WTC11 (cell line): Measurements from ENCODE around the gene TUBA3C. TPM values are rescaled to one million over a fixed set of nuclear protein-coding genes. Genes with fewer than 3 reads are reported as not detected.

Experiments
- ATAC-seq: fragments of 200-7000 bp; cut with Tn5 transposase; 2 replicates; pipeline ENCODE4 v1.10.0; 2021; ENCODE audit warnings: mild to moderate bottlenecking, moderate library complexity
- CTCF ChIA-PET: fragments of 300-600 bp; sonication (Branson Sonifier 250); formaldehyde crosslinking; loops from one replicate; lab custom pipeline; 2021; ENCODE audit warnings: antibody characterized with exemption; lab: Charles Lee
- POLR2A ChIA-PET: fragments of 350-600 bp; sonication (Branson Sonifier 250); formaldehyde crosslinking; loops from one replicate; lab custom pipeline; 2021; ENCODE audit warnings: antibody characterized with exemption; lab: Charles Lee
- DNase-seq: peaks from one replicate; pipeline ENCODE4 v3.0.0; 2021; ENCODE audit warnings: low spot score
- H3K27ac Mint-ChIP-seq: 2 replicates; pipeline ENCODE4 v1.8.0; 2021; ENCODE audit warnings: mixed read lengths
- H3K27me3 Mint-ChIP-seq: 2 replicates; pipeline ENCODE4 v1.8.0; 2021; ENCODE audit warnings: low read depth, mild to moderate bottlenecking, moderate library complexity, mixed read lengths
- H3K36me3 Mint-ChIP-seq: 2 replicates; pipeline ENCODE4 v1.8.0; 2021; ENCODE audit warnings: mixed read lengths
- H3K4me1 Mint-ChIP-seq: 2 replicates; pipeline ENCODE4 v1.8.0; 2022; ENCODE audit warnings: mixed read lengths
- H3K4me3 Mint-ChIP-seq: 2 replicates; pipeline ENCODE4 v1.8.0; 2021; ENCODE audit warnings: mild to moderate bottlenecking, moderate library complexity, mixed read lengths
- H3K9me3 Mint-ChIP-seq: 2 replicates; pipeline ENCODE4 v1.8.0; 2021; ENCODE audit warnings: mixed read lengths
- AR ChIP-seq: fragments of 250-450 bp; sonication (Bioruptor Pico); IDR thresholded peaks from 2 replicates; pipeline ENCODE4 v1.9.0; 2021; ENCODE audit warnings: mild to moderate bottlenecking
- ATF1 ChIP-seq: sonication (generic); formaldehyde crosslinking; IDR thresholded peaks from 2 replicates; pipeline ENCODE4 v1.8.1; 2023; ENCODE audit warnings: mild to moderate bottlenecking, moderate library complexity, missing genetic modification reagents
- CREM ChIP-seq: sonication (generic); formaldehyde crosslinking; IDR thresholded peaks from 2 replicates; pipeline ENCODE4 v1.8.1; 2022; ENCODE audit warnings: mild to moderate bottlenecking, missing genetic modification reagents, moderate library complexity
- E2F1 ChIP-seq: sonication (generic); formaldehyde crosslinking; IDR thresholded peaks from 2 replicates; pipeline ENCODE4 v1.8.0; 2022; ENCODE audit warnings: mild to moderate bottlenecking, missing genetic modification reagents
- ELF4 ChIP-seq: sonication (generic); formaldehyde crosslinking; IDR thresholded peaks from 2 replicates; pipeline ENCODE4 v1.8.1; 2022; ENCODE audit warnings: low read depth, mild to moderate bottlenecking, moderate library complexity, missing genetic modification reagents
- EMX1 ChIP-seq: fragments of 250-450 bp; sonication (Bioruptor Pico); IDR thresholded peaks from 2 replicates; pipeline ENCODE4 v1.8.0; 2021; ENCODE audit warnings: mild to moderate bottlenecking
- ESRRA ChIP-seq: sonication (generic); formaldehyde crosslinking; IDR thresholded peaks from 2 replicates; pipeline ENCODE4 v1.8.1; 2022; ENCODE audit warnings: mild to moderate bottlenecking, missing genetic modification reagents, borderline replicate concordance
- ETV6 ChIP-seq: sonication (generic); formaldehyde crosslinking; IDR thresholded peaks from 2 replicates; pipeline ENCODE4 v1.8.1; 2022; ENCODE audit warnings: mild to moderate bottlenecking, missing genetic modification reagents
- FOXP1 ChIP-seq: sonication (generic); formaldehyde crosslinking; IDR thresholded peaks from 2 replicates; pipeline ENCODE4 v1.8.0; 2022; ENCODE audit warnings: missing genetic modification reagents, mild to moderate bottlenecking, moderate library complexity, borderline replicate concordance
- HMGA2 ChIP-seq: fragments of 250-450 bp; sonication (Bioruptor Pico); IDR thresholded peaks from 2 replicates; pipeline ENCODE4 v1.4.0; 2021; ENCODE audit warnings: mild to moderate bottlenecking, moderate library complexity
- IRF2 ChIP-seq: sonication (generic); formaldehyde crosslinking; IDR thresholded peaks from 2 replicates; pipeline ENCODE4 v1.8.0; 2022; ENCODE audit warnings: low read depth, missing genetic modification reagents, borderline replicate concordance
- JAZF1 ChIP-seq: fragments of 250-450 bp; sonication (Bioruptor Pico); IDR thresholded peaks from 2 replicates; pipeline ENCODE4 v1.9.0; 2021; ENCODE audit warnings: moderate library complexity, mild to moderate bottlenecking, inconsistent platforms
- NFE2L1 ChIP-seq: sonication (generic); formaldehyde crosslinking; IDR thresholded peaks from 2 replicates; pipeline ENCODE4 v1.8.1; 2023; ENCODE audit warnings: missing genetic modification reagents
- OVOL2 ChIP-seq: fragments of 250-450 bp; sonication (Bioruptor Pico); IDR thresholded peaks from 2 replicates; pipeline ENCODE4 v1.9.0; 2021; ENCODE audit warnings: mild to moderate bottlenecking, borderline replicate concordance
- PRRX2 ChIP-seq: fragments of 250-450 bp; sonication (Bioruptor Pico); IDR thresholded peaks from 2 replicates; pipeline ENCODE4 v1.8.0; 2021; ENCODE audit warnings: mild to moderate bottlenecking
- SOX15 ChIP-seq: fragments of 250-450 bp; sonication (Bioruptor Pico); IDR thresholded peaks from 2 replicates; pipeline ENCODE4 v1.9.0; 2021; ENCODE audit warnings: mild to moderate bottlenecking
- TCF7 ChIP-seq: sonication (generic); formaldehyde crosslinking; IDR thresholded peaks from 2 replicates; pipeline ENCODE4 v1.8.0; 2022; ENCODE audit warnings: mild to moderate bottlenecking, low read depth, missing genetic modification reagents, moderate library complexity
- USF2 ChIP-seq: sonication (generic); formaldehyde crosslinking; IDR thresholded peaks from 2 replicates; pipeline ENCODE4 v1.8.1; 2023; ENCODE audit warnings: mild to moderate bottlenecking, missing genetic modification reagents, moderate library complexity
- ZNF263 ChIP-seq: sonication (generic); formaldehyde crosslinking; IDR thresholded peaks from 2 replicates; pipeline ENCODE4 v1.8.1; 2022; ENCODE audit warnings: low read depth, mild to moderate bottlenecking, moderate library complexity, missing genetic modification reagents
- ZNF416 ChIP-seq: fragments of 250-450 bp; sonication (Bioruptor Pico); IDR thresholded peaks from 2 replicates; pipeline ENCODE4 v1.9.0; 2021; ENCODE audit warnings: mild to moderate bottlenecking, inconsistent platforms
- ZNF423 ChIP-seq: fragments of 250-450 bp; sonication (Bioruptor Pico); IDR thresholded peaks from 2 replicates; pipeline ENCODE4 v2.1.2; 2022; ENCODE audit warnings: mild to moderate bottlenecking, moderate library complexity
- total RNA-seq: library from RNA; stranded (reverse); gene quantifications from 3 replicates; pipeline ENCODE4 v1.2.3, GENCODE V29; 2021
- TF ChIP-seq, protein P1 (sequence below): fragments of 250-450 bp; sonication (Bioruptor Pico); IDR thresholded peaks from 2 replicates; pipeline ENCODE4 v1.8.0; 2021; ENCODE audit warnings: mild to moderate bottlenecking
- TF ChIP-seq, protein P2 (sequence below): fragments of 250-450 bp; sonication (Bioruptor Pico); conservative IDR thresholded peaks from 2 replicates; pipeline ENCODE4 v1.9.0; 2021; ENCODE audit warnings: mild to moderate bottlenecking

TUBA3C gene
- total RNA-seq, 1 experiment from 2014 or later, result not detected

- peaks cover 65% of the 10 kb centered on the region for H3K9me3 Mint-ChIP-seq
- no peak for DNase-seq
- H3K27me3 Mint-ChIP-seq, result peaks cover 22% of the 10 kb centered on the region
- ChIA-PET POLR2A (no interaction called here), CTCF (no interaction called here)
- H3K4me3 Mint-ChIP-seq, result no peak overlapping the region
- ATAC-seq, result no peak
- H3K36me3 Mint-ChIP-seq, result peaks cover 69% of the 10 kb centered on the region
- no peak overlapping the region for H3K27ac Mint-ChIP-seq
- H3K4me1 Mint-ChIP-seq, result no peaks in the 10 kb centered on the region
- TF ChIP-seq ATF1 (CRISPR knock-in tag) (no peak), ESRRA (CRISPR knock-in tag) (no peak), E2F1 (CRISPR knock-in tag) (no peak), NFE2L1 (CRISPR knock-in tag) (no peak), IRF2 (CRISPR knock-in tag) (no peak), TCF7 (CRISPR knock-in tag) (no peak), FOXP1 (CRISPR knock-in tag) (no peak)
Observed at GRCh38 chr13:19150712-19151228, 30.9 kb downstream of the TUBA3C start.

DNA sequence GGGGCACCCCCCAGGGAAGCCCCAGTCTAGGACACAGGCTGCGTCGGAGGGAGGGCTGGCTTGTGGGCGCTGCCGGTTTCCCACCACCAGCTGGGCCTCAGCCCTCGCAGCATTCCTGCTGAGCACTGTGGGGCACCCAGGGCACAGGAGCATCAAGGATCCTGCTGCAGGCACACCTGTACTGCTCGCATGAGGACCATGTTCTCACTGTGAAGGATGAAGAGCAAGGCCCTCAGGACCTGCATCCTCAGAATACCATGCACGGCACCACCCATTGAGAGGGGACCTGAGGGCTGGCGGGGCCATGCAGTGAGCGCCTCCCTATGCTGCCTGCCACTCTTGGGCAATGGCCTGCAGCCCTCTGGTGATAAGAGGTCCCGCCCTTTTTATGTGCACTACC, 31.4 kb downstream of the TUBA3C start:
- Mint-ChIP-seq H3K27me3 (peaks cover 22% of the 10 kb centered on the region), H3K27ac (no peak overlapping the region), H3K36me3 (peaks cover 70% of the 10 kb centered on the region), H3K4me1 (no peaks in the 10 kb centered on the region), H3K4me3 (no peak overlapping the region), H3K9me3 (peaks cover 65% of the 10 kb centered on the region)
- POLR2A ChIA-PET, result no interaction called here
- ATAC-seq (no peak), DNase-seq (no peak)
- CTCF ChIA-PET, result no interaction called here
- no peak for TF ChIP-seq ZNF416 (CRISPR knock-in tag)
- TF ChIP-seq IRF2 (CRISPR knock-in tag), result no peak
- TF ChIP-seq ETV6 (CRISPR knock-in tag), result no peak
- TF ChIP-seq HMGA2 (CRISPR knock-in tag), result no peak
- TF ChIP-seq PRRX2 (CRISPR knock-in tag), result no peak
- TF ChIP-seq JAZF1 (CRISPR knock-in tag), result no peak
- TF ChIP-seq, protein P1, sequence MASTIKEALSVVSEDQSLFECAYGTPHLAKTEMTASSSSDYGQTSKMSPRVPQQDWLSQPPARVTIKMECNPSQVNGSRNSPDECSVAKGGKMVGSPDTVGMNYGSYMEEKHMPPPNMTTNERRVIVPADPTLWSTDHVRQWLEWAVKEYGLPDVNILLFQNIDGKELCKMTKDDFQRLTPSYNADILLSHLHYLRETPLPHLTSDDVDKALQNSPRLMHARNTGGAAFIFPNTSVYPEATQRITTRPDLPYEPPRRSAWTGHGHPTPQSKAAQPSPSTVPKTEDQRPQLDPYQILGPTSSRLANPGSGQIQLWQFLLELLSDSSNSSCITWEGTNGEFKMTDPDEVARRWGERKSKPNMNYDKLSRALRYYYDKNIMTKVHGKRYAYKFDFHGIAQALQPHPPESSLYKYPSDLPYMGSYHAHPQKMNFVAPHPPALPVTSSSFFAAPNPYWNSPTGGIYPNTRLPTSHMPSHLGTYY, result no peak
- no peak for TF ChIP-seq EMX1 (CRISPR knock-in tag)
- no peak for TF ChIP-seq OVOL2
- TF ChIP-seq ZNF263 (CRISPR knock-in tag), result no peak
- TF ChIP-seq, protein P2, sequence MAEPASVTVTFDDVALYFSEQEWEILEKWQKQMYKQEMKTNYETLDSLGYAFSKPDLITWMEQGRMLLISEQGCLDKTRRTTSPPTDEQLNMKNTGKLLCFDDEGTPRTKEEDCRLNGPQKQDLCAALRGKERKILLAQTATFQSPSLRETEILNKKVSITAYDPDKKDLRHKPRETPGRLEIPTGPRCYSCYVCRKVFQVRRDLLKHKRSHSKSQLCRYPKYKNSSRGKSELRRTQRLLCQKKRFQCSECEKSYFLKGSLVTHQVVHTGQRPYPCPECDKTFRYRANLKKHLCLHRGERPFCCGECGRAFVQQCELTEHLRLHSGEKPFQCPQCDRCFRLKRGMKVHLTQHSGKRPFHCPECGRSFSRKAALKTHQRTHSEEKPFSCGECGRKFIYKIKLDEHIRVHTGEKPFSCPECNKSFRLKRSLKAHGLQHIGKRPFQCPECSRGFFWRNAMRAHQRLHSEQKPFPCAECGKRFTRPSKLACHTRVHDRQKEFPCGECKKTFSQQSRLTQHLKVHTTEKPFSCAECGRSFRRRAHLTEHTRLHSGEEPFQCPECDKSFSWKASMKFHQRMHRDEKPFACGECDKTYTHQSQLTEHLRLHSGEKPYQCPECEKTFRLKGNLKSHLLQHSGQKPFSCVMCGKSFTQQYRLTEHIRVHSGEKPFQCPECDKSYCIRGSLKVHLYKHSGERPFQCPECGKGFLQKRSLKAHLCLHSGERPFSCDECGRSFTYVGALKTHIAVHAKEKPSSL, result no peak
- no peak for TF ChIP-seq ELF4 (CRISPR knock-in tag)
- TF ChIP-seq ZNF423 (CRISPR knock-in tag), result no peak
- no peak for TF ChIP-seq USF2 (CRISPR knock-in tag)
- no peak for TF ChIP-seq CREM (CRISPR knock-in tag)
- TF ChIP-seq AR (CRISPR knock-in tag), result no peak
- no peak for TF ChIP-seq SOX15
